ENCODE measurements around the gene UPK2.
"Not testable (repeated sequence)": the region's sequence is repeated elsewhere in the genome, so short reads cannot be mapped to it uniquely, and the experiment has no call there.

UPK2 gene

GRCh38 chr11:118939404-118939915 lies 16.6 kb upstream of the UPK2 start:
- no peak for TF ChIP-seq CTCF (IDR thresholded peaks at IDR 0.05; ENCODE audit: borderline replicate concordance, insufficient read depth, low read depth, low read length)
- no peak overlapping the region for H3K4me3 ChIP-seq (ENCODE audit: low read depth, low read length)

DNA sequence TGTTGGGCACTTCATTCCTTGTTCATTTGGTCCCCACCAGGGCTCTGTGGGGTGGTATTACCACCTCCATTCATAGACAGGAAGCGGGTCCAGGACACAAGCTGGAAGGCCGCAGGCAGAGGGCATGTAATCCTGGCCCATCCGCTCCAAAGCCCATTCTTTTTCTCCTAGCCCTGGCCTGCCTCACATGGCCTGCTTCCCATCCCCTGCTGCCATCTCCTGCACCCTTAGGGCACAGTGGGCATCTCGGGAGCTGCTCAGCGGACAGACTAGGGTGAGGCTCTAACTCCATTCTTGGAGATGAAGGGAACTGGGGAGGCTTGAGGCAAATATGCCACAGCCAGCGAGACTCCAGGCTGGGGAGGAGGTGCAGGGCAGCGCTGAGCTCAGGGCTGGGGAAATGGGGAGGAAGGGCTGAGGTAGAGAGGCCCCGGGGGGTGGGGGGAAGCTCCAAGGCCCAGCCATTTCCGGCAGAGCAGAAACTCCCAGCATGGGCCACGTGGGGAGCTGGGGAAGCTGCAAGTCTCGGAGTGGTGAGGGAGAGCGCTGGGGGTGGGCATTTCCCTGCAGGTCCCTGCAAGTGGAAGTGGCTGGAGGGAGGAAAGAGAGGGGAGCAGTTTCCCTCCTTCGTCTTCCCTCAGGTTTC lies 16.0 kb upstream of the UPK2 start:
- TF ChIP-seq CTCF (IDR thresholded peaks at IDR 0.05; ENCODE audit: borderline replicate concordance, insufficient read depth, low read depth, low read length), result no peak
- H3K4me3 ChIP-seq (ENCODE audit: low read depth, low read length), result no peak overlapping the region

GRCh38 chr11:118947091-118947490 lies 9.0 kb upstream of the UPK2 start:
- no peak for TF ChIP-seq CTCF (IDR thresholded peaks at IDR 0.05; ENCODE audit: borderline replicate concordance, insufficient read depth, low read depth, low read length)
- H3K4me3 ChIP-seq (ENCODE audit: low read depth, low read length), result no peak overlapping the region

DNA sequence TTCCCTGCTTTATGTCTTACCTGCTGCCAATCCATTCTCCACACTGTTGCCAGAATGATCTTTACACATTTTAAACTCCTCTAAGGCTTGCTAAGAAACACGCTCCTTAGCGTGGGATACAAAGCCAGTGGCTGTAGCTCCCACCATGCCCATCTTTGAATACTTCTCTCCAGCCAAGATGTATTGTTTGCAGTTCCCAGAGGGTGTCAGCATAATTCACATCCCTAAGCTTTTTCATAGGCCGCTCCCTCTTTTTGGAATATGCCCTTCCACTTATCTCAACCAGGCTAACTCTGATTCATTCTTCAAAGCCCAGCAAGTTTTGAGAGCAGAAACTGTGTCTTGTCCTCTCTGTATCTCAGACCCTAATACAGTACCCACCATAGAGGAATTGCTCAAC lies 8.1 kb upstream of the UPK2 start:
- TF ChIP-seq CTCF (IDR thresholded peaks at IDR 0.05; ENCODE audit: borderline replicate concordance, insufficient read depth, low read depth, low read length), result no peak
- H3K4me3 ChIP-seq (ENCODE audit: low read depth, low read length), result no peak overlapping the region

DNA sequence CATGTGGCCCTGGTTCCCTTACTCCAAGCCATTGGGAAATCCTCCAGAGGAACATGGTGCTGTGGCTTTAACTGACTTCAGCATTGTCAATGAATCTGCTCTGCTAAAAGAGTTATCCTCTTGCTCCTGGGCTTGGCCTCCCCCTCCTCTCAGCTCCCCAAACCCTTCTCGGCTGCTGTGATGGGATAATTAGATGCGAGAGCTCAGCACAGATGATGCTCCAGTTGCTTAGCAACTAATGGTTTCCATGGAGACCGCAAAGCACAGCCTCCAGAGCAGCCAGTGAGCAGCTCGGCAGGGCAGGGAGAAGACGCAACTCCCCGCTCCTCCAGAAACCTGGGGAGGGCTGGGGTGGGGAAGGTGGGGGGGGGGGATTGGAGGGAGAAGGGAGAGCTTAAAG lies 2.8 kb upstream of the UPK2 start:
- H3K4me3 ChIP-seq (ENCODE audit: low read depth, low read length), result no peak overlapping the region
- no peak for TF ChIP-seq CTCF (IDR thresholded peaks at IDR 0.05; ENCODE audit: borderline replicate concordance, insufficient read depth, low read depth, low read length)

- not testable (repeated sequence) for H3K4me3 ChIP-seq (ENCODE audit: low read depth, low read length)
These were observed 2.1 kb upstream of the UPK2 start for GRCh38 chr11:118953976-118954375.

- H3K4me3 ChIP-seq (ENCODE audit: low read depth, low read length), result no peak overlapping the region
- TF ChIP-seq CTCF (IDR thresholded peaks at IDR 0.05; ENCODE audit: borderline replicate concordance, insufficient read depth, low read depth, low read length), result no peak
These were observed 860 bp downstream of the UPK2 start for GRCh38 chr11:118956847-118957469.

Data from GM12875 (cell line).